HepG2 (cell line): ENCODE results near the gene SNUPN. TPM values are rescaled to one million over a fixed set of nuclear protein-coding genes. Genes with fewer than 3 reads are reported as not detected.

Experiments
- ADNP ChIP-seq: sonication (generic); formaldehyde crosslinking; IDR thresholded peaks from 2 replicates; pipeline ENCODE4 v1.4.0; 2020; ENCODE audit warnings: missing genetic modification reagents
- AKAP8 ChIP-seq: sonication (generic); formaldehyde crosslinking; IDR thresholded peaks from 2 replicates; pipeline ENCODE4 v1.5.1; 2020; ENCODE audit warnings: mild to moderate bottlenecking, missing genetic modification reagents
- CCDC6 ChIP-seq: sonication (generic); formaldehyde crosslinking; IDR thresholded peaks from 2 replicates; pipeline ENCODE4 v1.8.1; 2022; ENCODE audit warnings: mild to moderate bottlenecking, missing genetic modification reagents, moderate library complexity
- CREM ChIP-seq, 2 experiments: sonication (generic) in 1 of 2; formaldehyde crosslinking in 1 of 2; IDR thresholded peaks; 2 replicates each; pipeline versions ENCODE4 v1.4.0 to v1.6.1; 2016 to 2020; ENCODE audit warnings: antibody characterized with exemption in 1 of 2, mild to moderate bottlenecking in 1 of 2, missing genetic modification reagents in 1 of 2
- DMAP1 ChIP-seq: IDR thresholded peaks from 2 replicates; pipeline ENCODE4 v1.6.1; 2016
- DNMT3B ChIP-seq: conservative IDR thresholded peaks from 2 replicates; pipeline ENCODE4 v1.6.1; 2016; ENCODE audit warnings: missing biosample characterization, control low read depth
- GLMP ChIP-seq: sonication (generic); formaldehyde crosslinking; IDR thresholded peaks from 2 replicates; pipeline ENCODE4 v1.9.0; 2021; ENCODE audit warnings: missing genetic modification reagents, mild to moderate bottlenecking, borderline replicate concordance
- HHEX ChIP-seq: IDR thresholded peaks from 2 replicates; pipeline ENCODE4 v1.6.1; 2016; ENCODE audit warnings: control low read depth
- HNRNPK ChIP-seq: fragments of 200-400 bp; formaldehyde crosslinking; IDR thresholded peaks from 2 replicates; pipeline ENCODE4 v1.6.1; 2018; ENCODE audit warnings: low read length, low read depth, moderate library complexity, mild to moderate bottlenecking; ENCODE audit not compliant: poor library complexity, severe bottlenecking
- HOXA5 ChIP-seq: sonication (generic); formaldehyde crosslinking; IDR thresholded peaks from 2 replicates; pipeline ENCODE4 v1.4.0; 2020; ENCODE audit warnings: missing genetic modification reagents
- JDP2 ChIP-seq: sonication (generic); formaldehyde crosslinking; IDR thresholded peaks from 2 replicates; pipeline ENCODE4 v1.8.1; 2022; ENCODE audit warnings: missing genetic modification reagents, borderline replicate concordance
- KLF12 ChIP-seq: sonication (generic); formaldehyde crosslinking; IDR thresholded peaks from 2 replicates; pipeline ENCODE4 v1.4.0; 2020; ENCODE audit warnings: missing genetic modification reagents, borderline replicate concordance
- MATR3 ChIP-seq: sonication (generic); formaldehyde crosslinking; IDR thresholded peaks from 2 replicates; pipeline ENCODE4 v1.4.0; 2020; ENCODE audit warnings: missing genetic modification reagents
- NFATC3 ChIP-seq: sonication (generic); formaldehyde crosslinking; IDR thresholded peaks from 2 replicates; pipeline ENCODE4 v1.5.1; 2020; ENCODE audit warnings: mild to moderate bottlenecking, missing genetic modification reagents
- NFE2 ChIP-seq: sonication (generic); formaldehyde crosslinking; IDR thresholded peaks from 2 replicates; pipeline ENCODE4 v1.4.0; 2020; ENCODE audit warnings: missing genetic modification reagents
- SYNCRIP ChIP-seq: fragments of 200-400 bp; formaldehyde crosslinking; IDR thresholded peaks from 2 replicates; pipeline ENCODE4 v1.6.1; 2018; ENCODE audit warnings: mild to moderate bottlenecking, low read depth, low read length; ENCODE audit not compliant: insufficient read depth
- ZBTB1 ChIP-seq: sonication (generic); formaldehyde crosslinking; IDR thresholded peaks from 2 replicates; pipeline ENCODE4 v1.4.0; 2020; ENCODE audit warnings: missing genetic modification reagents, borderline replicate concordance
- ZBTB21 ChIP-seq: sonication (generic); formaldehyde crosslinking; IDR thresholded peaks from 2 replicates; pipeline ENCODE4 v1.4.0; 2020; ENCODE audit warnings: missing genetic modification reagents
- ZNF143 ChIP-seq: sonication (generic); formaldehyde crosslinking; IDR thresholded peaks from 2 replicates; pipeline ENCODE4 v1.4.0; 2020; ENCODE audit warnings: missing genetic modification reagents
- ZNF24 ChIP-seq: fragments of 450-650 bp; IDR thresholded peaks from 2 replicates; pipeline ENCODE4 v1.6.1; 2017; ENCODE audit warnings: antibody characterized with exemption, mild to moderate bottlenecking
- ZNF33A ChIP-seq: sonication (generic); formaldehyde crosslinking; IDR thresholded peaks from 2 replicates; pipeline ENCODE4 v1.5.1; 2020; ENCODE audit warnings: missing genetic modification reagents, mild to moderate bottlenecking, moderate library complexity, borderline replicate concordance
- ZNF501 ChIP-seq: sonication (generic); formaldehyde crosslinking; IDR thresholded peaks from 2 replicates; pipeline ENCODE4 v1.5.1; 2020; ENCODE audit warnings: mild to moderate bottlenecking, moderate library complexity, missing genetic modification reagents
- ZNF556 ChIP-seq: sonication (generic); formaldehyde crosslinking; IDR thresholded peaks from 2 replicates; pipeline ENCODE4 v1.4.0; 2020; ENCODE audit warnings: mild to moderate bottlenecking, missing genetic modification reagents, borderline replicate concordance
- ZNF782 ChIP-seq: sonication (generic); formaldehyde crosslinking; IDR thresholded peaks from 2 replicates; pipeline ENCODE4 v1.4.0; 2020; ENCODE audit warnings: missing genetic modification reagents, mild to moderate bottlenecking, borderline replicate concordance
- polyA plus RNA-seq, 8 experiments: library from polyadenylated mRNA; depleted of rRNA in 3 of 8; stranded (reverse) in 7 of 8; unstranded in 1 of 8; fragments of >200 nt; fragmentation: Illumina TruSeq in 4 of 8; extraction: Trizol in 4 of 8; gene quantifications; 2 replicates each; pipeline versions ENCODE4 v1.2.1 to v1.2.3, GENCODE V29; 2011 to 2016; ENCODE audit warnings: low read depth in 4 of 8, missing spikeins in 1 of 8, mixed read lengths in 1 of 8; ENCODE audit not compliant: insufficient read depth in 1 of 8
- total RNA-seq, 5 experiments: library from RNA; depleted of rRNA; stranded (reverse); fragments of >200 nt; fragmentation: Illumina TruSeq; extraction: Trizol; gene quantifications; 2 replicates each; pipeline ENCODE4 v1.2.3, GENCODE V29; 2016; ENCODE audit warnings: low read depth in 1 of 5
- TF ChIP-seq, protein P1 (sequence below): sonication (generic); formaldehyde crosslinking; IDR thresholded peaks from 2 replicates; pipeline ENCODE4 v1.4.0; 2020; ENCODE audit warnings: missing genetic modification reagents, borderline replicate concordance

Gene SNUPN
- total and polyA plus RNA-seq, 2 of the 13 experiments (the other 11 are each of a cell fraction or from before 2014, with no cell fraction given): 9.0 to 16.4 TPM

DNA sequence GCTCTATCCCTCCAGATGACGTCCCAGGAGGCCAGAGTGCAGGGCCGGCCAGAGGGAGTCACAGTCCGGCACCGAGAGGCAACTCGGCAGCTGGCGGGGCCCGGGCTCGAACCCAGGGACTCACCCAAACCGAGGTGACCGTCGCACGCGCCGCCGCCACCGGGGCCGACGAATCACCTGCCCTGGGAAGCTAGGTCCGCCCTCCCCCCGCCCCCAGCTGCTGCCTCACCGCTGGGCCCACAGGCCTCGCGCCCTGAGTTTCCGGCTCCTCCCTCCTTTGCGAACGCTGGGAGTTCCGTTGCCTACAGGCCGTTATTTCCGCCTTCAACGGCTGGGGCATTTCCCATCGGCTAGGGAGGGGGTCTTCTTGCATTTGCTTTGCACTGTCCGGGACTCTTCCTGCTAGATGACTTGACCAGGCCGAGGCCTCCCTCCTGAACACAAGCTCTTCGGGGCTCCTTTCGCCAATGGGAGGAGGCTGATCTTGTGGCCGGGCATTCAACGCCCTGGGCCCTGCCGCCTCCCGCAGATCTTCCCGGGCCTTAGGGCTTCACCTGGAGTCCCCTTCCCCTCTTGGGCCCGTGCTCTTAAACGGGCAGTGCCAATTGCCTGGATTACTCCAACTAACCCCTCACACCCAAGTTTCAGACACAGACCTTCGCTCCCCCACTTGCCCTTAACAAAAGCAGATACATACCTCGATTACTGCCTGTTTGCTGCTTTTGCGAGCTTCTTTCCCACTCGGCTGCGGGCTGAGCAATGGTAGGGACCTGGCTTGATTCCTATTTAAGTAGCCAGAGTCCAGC lies at the start of gene SNUPN (continued):
- TF ChIP-seq NFATC3 (CRISPR knock-in tag): no peak
- TF ChIP-seq ZNF143: peak; percentile 78
- TF ChIP-seq DNMT3B (CRISPR knock-in tag): no peak
- no peak for TF ChIP-seq ZBTB21
- TF ChIP-seq ZNF782 (CRISPR knock-in tag): 0 out of 2 replicates have a peak, but pooled peaks have one; percentile 11
- peak; percentile 59; the same call in 1 of the 2 replicates for TF ChIP-seq DMAP1 (CRISPR knock-in tag)
- peak; percentile 90; the same call in 1 of the 2 replicates for TF ChIP-seq KLF12 (CRISPR knock-in tag)
- TF ChIP-seq CREM (IDR thresholded peaks at IDR 0.05): no peak
- TF ChIP-seq CREM (CRISPR knock-in tag; IDR thresholded peaks at IDR 0.05): no peak
- no peak for TF ChIP-seq NFE2
- no peak for TF ChIP-seq ZBTB1 (CRISPR knock-in tag)
- TF ChIP-seq ZNF556 (CRISPR knock-in tag): peak; percentile 79; the same call in 1 of the 2 replicates
- TF ChIP-seq SYNCRIP: no peak
- no peak for TF ChIP-seq CCDC6 (CRISPR knock-in tag)
- TF ChIP-seq, protein P1, sequence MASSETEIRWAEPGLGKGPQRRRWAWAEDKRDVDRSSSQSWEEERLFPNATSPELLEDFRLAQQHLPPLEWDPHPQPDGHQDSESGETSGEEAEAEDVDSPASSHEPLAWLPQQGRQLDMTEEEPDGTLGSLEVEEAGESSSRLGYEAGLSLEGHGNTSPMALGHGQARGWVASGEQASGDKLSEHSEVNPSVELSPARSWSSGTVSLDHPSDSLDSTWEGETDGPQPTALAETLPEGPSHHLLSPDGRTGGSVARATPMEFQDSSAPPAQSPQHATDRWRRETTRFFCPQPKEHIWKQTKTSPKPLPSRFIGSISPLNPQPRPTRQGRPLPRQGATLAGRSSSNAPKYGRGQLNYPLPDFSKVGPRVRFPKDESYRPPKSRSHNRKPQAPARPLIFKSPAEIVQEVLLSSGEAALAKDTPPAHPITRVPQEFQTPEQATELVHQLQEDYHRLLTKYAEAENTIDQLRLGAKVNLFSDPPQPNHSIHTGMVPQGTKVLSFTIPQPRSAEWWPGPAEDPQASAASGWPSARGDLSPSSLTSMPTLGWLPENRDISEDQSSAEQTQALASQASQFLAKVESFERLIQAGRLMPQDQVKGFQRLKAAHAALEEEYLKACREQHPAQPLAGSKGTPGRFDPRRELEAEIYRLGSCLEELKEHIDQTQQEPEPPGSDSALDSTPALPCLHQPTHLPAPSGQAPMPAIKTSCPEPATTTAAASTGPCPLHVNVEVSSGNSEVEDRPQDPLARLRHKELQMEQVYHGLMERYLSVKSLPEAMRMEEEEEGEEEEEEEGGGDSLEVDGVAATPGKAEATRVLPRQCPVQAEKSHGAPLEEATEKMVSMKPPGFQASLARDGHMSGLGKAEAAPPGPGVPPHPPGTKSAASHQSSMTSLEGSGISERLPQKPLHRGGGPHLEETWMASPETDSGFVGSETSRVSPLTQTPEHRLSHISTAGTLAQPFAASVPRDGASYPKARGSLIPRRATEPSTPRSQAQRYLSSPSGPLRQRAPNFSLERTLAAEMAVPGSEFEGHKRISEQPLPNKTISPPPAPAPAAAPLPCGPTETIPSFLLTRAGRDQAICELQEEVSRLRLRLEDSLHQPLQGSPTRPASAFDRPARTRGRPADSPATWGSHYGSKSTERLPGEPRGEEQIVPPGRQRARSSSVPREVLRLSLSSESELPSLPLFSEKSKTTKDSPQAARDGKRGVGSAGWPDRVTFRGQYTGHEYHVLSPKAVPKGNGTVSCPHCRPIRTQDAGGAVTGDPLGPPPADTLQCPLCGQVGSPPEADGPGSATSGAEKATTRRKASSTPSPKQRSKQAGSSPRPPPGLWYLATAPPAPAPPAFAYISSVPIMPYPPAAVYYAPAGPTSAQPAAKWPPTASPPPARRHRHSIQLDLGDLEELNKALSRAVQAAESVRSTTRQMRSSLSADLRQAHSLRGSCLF: no peak
- TF ChIP-seq HNRNPK: no peak
- TF ChIP-seq AKAP8: 0 out of 2 replicates have a peak, but pooled peaks have one; percentile 14
- TF ChIP-seq ADNP (CRISPR knock-in tag): peak; percentile 89; the same call in 1 of the 2 replicates
- TF ChIP-seq JDP2: no peak
- TF ChIP-seq GLMP (CRISPR knock-in tag): no peak
- TF ChIP-seq HHEX (CRISPR knock-in tag): no peak
- TF ChIP-seq HOXA5 (CRISPR knock-in tag): peak; percentile 65; the same call in 1 of the 2 replicates
- peak; percentile 87 for TF ChIP-seq ZNF501 (CRISPR knock-in tag)
- TF ChIP-seq MATR3: no peak
- TF ChIP-seq ZNF33A (CRISPR knock-in tag): peak; percentile 90; the same call in 1 of the 2 replicates
- no peak for TF ChIP-seq ZNF24
